Germinal center (tissue), 1 donor: Measurements from ENCODE around the gene HIRA.
A peak's percentile ranks its signal among the peaks of the same experiment; 100 is the strongest.
"Not testable (repeated sequence)": the region's sequence is repeated elsewhere in the genome, so short reads cannot be mapped to it uniquely, and the experiment has no call there.

Source experiments
- DNase-seq: peaks from one replicate; pipeline ENCODE4 v3.0.0; 2012; ENCODE audit warnings: mixed read lengths, low spot score

HIRA gene

GRCh38 chr22:19385221-19385906 lies 46.2 kb downstream of the HIRA start:
- DNase-seq = no peak

GRCh38 chr22:19383292-19383691 lies 48.2 kb downstream of the HIRA start:
- DNase-seq = no peak

GRCh38 chr22:19382240-19382639 lies 49.3 kb downstream of the HIRA start:
- DNase-seq = no peak

GRCh38 chr22:19378344-19378674 lies 53.2 kb downstream of the HIRA start:
- no peak for DNase-seq

- no peak for DNase-seq
These were observed 53.8 kb downstream of the HIRA start for GRCh38 chr22:19377565-19378343.

- no peak for DNase-seq
These were observed 54.6 kb downstream of the HIRA start for GRCh38 chr22:19376971-19377370.

GRCh38 chr22:19376247-19376646 lies 55.3 kb downstream of the HIRA start:
- no peak for DNase-seq

- DNase-seq = no peak
These were observed 56.1 kb downstream of the HIRA start for GRCh38 chr22:19375435-19375834.

GRCh38 chr22:19374410-19374809 lies 57.1 kb downstream of the HIRA start:
- DNase-seq = no peak

GRCh38 chr22:19373450-19373849 lies 58.1 kb downstream of the HIRA start:
- no peak for DNase-seq

GRCh38 chr22:19371893-19372292 lies 59.6 kb downstream of the HIRA start:
- DNase-seq = no peak

GRCh38 chr22:19368876-19369275 lies 62.7 kb downstream of the HIRA start:
- no peak for DNase-seq

- DNase-seq = no peak
These were observed 63.7 kb downstream of the HIRA start for GRCh38 chr22:19367763-19368367.

GRCh38 chr22:19363541-19363940 lies 68.0 kb downstream of the HIRA start:
- DNase-seq = not testable (repeated sequence)

GRCh38 chr22:19361501-19362103 lies 69.9 kb downstream of the HIRA start:
- peak; percentile 66 for DNase-seq

- no peak for DNase-seq
These were observed 70.7 kb downstream of the HIRA start for GRCh38 chr22:19360862-19361261.

GRCh38 chr22:19360300-19360792 lies 71.2 kb downstream of the HIRA start:
- no peak for DNase-seq

GRCh38 chr22:19359554-19360299 lies 71.8 kb downstream of the HIRA start:
- no peak for DNase-seq

- no peak for DNase-seq
These were observed 72.6 kb downstream of the HIRA start for GRCh38 chr22:19358703-19359553.

GRCh38 chr22:19358195-19358594 lies 73.3 kb downstream of the HIRA start:
- no peak for DNase-seq
